HG02852 (cell line): ENCODE data around the gene ENSA.
"Not testable (repeated sequence)": the region's sequence is repeated elsewhere in the genome, so short reads cannot be mapped to it uniquely, and the experiment has no call there.

Experiments
- ATAC-seq: cut with Tn5 transposase; IDR thresholded peaks from one replicate; pipeline ENCODE4 v1.9.1; 2021; ENCODE audit warnings: mild to moderate bottlenecking, moderate library complexity; ENCODE audit not compliant: unreplicated experiment

Gene ENSA

DNA sequence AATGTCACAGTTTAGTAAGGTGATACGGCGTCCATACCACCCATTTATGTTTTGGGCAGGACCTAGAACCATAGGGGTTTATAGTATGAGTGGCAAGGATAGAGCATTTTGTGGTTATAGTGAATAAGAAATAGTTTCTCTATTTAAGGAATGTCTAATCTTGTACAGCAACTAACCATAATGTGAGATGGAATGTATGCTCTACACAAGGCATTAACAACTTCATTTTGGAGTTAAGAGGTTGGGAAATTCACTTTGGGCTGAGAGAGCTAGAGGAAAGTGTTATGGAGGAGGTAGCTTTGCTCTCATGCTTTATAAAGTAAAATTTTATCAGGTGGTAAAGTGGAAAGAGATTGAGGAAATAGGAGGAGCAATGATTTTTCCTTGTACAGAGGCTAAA lies 47.0 kb downstream of the ENSA start:
- ATAC-seq: no peak

DNA sequence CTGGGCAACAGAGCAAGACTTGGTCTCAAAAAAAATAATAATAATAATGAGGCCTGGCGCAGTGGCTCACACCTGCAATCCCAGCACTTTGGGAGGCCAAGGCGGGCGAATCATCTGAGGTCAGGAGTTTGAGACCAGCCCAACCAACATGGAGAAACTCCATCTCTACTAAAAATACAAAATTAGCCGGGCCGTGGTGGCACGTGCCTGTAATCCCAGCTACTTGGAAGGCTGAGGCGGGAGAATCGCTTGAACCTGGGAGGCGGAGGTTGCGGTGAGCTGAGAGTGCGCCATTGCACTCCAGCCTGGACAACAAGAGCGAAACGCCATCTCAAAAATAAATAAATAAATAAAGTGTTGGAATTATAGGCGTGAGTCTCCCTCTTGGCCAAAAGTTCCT lies 47.5 kb downstream of the ENSA start:
- ATAC-seq: not testable (repeated sequence)

DNA sequence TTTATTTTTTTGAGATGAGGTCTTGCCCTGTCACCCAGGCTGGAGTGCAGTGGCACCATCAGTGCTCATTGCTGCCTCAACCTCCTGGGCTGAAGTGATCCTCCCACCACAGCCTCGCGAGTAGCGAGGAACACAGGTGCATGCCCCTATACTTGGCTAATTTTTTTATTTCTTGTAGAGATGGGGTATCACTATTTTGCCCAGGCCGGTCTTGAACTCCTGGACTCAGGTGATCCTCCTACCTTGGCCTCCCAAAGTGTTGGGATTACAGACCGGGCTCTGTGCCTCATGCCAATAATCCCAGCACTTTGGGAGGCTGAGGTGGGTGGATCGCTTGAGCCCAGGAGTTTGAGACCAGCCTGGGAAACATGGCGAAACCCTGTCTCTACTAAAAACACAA lies 48.0 kb downstream of the ENSA start:
- not testable (repeated sequence) for ATAC-seq

DNA sequence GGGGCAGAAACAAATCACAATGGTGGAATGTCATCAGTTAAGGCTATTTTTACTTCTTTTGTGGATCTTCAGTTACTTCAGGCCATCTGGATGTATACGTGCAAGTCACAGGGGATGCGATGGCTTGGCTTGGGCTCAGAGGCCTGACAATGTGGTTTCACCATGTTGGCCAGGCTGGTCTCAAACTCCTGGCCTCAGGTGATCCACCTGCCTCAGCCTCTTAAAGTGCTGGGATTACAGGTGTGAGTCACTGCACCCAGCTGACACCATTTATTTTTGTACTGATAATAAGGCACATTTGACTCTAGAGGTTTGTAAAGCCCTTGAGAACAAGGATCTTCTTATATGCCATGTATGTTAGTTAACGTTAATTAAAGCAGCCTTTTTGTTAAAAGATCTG lies 48.4 kb downstream of the ENSA start:
- not testable (repeated sequence) for ATAC-seq

DNA sequence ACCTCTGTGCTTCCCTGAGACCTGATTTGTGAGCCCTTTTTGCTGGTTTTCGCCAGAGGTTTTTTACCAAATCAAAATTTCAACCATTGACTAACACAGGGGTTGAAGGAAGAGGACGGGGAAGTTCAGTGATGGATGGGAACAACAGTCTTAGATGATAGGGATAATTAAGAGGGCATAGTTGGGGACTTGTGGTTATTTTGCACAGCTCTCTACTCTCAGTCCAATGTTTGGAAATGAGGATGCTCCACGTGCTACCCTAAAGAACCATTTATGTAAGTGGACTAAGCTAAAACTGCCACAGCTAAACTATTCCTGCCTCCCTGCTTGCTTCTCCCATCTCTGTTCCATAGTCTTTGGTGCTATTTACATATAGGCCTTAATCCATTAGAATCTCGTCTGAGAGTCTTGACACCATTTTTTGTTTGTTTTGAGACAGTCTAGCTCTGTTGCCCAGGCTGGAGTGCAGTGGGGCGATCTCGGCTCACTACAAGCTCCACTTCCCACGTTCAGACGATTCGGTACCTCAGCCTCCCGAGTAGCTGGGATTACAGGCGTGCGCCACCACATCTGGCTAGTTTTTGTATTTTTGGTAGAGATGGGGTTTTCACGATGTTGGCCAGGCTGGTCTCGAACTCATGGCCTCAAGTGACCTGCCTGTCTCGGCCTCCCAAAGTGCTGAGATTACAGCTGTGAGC lies 49.3 kb downstream of the ENSA start:
- no peak for ATAC-seq

DNA sequence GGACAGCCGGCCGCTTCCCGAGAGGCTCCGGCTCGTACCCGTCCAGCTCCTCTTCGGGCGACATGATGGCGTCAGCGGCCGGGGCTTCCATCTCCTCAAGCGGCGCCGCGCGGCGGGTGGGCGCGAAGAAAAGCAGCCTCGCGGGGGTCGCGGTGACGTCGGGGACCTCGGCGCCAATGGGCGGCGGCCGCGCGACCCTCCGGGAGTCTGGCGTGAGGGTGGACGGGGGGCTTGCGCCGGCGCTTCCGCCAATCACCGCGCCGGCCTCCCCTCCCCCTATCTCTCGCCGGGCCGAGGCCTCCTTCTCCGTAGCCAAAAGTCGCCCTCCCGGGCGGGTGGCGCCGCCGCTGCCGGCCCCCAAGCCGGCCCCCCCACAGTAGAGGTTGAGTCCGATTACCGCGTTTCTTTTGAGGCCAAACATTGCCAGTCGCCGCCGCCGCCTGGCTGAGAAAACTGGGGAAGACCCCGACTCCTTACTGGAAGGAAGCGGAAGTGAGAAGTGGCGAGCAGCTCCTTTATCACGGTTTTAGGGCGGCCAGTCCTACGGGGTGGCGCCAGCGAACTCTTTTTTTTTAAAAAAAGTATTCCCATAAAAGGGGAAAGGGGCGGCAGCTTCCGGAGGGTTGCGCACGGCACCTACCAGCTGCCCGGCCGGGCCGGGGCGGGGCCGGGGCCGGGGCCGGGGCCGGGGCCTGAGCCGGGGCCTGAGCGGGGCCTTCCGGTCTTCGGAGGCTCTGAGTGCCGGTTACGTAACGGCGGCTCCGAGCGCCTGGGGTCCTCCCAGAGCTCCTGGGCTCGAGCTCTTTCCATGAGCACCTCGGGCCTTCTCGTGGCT lies 50.1 kb downstream of the ENSA start, which contains the start of gene MCL1:
MCL1 (minus strand) TSS at position 501 of the 835 bp plus-strand sequence; CDS start at position 421, 80 bp downstream.
- ATAC-seq: peak; percentile 86

DNA sequence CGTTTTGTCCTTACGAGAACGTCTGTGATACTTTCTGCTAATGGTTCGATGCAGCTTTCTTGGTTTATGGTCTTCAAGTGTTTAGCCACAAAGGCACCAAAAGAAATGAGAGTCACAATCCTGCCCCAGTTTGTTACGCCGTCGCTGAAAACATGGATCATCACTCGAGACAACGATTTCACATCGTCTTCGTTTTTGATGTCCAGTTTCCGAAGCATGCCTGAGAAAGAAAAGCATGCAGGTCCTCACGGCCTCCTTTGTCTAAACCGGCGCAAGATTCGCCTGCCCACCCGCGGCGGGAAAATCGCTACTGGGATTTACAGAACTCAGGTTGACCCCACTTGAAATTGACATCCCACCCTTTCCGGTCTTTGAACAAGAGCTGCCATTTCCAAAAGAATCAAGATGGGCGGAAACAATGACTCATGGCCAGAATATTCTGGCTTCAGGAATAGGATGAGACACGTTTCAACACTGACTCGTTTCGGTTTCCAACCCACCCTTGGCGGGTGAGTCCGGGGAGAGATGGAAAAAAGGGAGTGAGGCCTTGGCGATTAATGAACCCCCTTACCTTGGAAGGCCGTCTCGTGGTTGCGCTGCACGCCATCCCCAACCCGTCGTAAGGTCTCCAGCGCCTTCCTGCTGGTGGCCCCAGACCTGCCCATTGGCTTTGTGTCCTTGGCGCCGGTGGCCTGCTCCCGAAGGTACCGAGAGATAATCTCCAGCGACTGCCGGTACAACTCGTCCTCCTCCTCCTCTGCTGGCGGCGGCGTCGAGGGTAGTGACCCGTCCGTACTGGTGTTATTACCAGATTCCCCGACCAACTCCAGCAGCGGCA lies 50.9 kb downstream of the ENSA start:
- peak; percentile 3 for ATAC-seq

DNA sequence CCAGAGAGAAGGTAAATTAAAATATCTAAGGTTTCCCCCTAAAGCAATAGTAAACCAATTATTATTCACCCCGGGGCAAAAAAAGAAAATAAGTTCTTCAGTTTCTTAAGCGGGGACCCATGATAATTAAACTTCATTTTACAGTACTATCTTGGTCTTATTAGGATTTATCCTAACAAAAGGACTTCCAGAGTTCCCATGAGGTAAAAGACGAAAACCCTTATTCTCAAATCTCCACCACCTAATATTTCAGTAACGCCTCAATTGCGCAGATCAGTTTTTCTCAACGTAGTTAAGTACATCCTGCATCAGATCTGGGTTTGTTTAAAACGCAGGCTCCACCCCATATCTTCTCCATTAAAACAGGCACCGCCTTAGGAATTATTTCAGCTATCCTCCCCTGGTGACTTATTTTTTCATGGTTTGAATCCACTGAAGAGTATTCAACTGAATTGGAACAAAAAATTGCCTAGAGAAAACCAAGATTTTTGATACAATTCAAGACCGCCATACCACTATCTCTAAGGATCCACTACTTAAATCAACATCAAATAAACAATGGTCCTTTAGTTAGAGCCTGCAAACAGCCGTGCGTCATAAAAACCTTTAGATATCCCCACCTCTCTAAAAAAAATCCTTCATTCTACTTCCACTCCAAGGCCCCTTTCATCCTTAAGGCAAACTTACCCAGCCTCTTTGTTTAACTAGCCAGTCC lies 51.7 kb downstream of the ENSA start:
- no peak for ATAC-seq

DNA sequence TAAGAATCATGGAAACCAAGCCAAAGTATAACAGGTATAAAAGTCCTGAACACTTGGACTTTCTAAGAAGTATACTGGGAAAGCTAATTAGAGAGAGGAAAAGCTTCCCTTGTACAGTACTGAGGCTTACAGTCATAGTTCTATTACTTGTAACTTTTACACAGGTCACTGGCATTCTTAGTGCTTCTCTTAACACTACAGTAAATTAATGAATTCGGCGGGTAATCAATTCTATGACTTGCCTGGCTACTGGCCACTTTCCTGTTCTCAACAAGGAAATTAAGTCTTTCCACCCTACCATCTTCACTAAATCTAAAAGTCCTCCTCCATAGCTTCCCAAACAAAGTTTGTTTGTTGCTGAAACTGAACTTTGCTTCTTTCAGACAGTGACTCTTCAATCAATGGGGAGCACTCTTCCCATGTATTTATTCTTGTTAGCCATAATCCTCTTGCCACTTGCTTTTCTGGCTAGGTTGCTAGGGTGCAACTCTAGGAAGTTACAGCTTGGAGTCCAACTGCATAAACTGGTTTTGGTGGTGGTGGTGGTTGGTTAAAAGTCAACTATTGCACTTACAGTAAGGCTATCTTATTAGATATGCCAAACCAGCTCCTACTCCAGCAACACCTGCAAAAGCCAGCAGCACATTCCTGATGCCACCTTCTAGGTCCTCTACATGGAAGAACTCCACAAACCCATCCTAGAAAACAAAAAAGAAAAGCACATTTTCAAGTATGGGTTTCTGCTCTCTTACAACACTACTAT lies 52.4 kb downstream of the ENSA start:
- ATAC-seq: no peak

DNA sequence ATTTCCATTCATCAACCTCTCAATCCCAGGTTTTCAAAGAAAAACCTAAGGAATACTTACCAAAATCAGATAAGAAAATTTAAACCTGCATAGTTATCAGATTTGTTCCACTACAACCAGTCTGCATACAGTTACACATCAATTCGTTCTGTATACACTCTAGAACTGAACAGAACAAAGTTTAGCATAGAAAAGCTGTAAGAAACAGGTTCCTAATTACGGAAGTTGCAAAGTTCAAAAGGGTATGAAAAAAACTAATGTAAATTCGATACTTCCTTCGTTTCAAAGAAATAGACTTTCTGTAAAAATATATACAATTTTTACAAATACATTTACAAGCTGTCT lies 53.1 kb downstream of the ENSA start:
- no peak for ATAC-seq

DNA sequence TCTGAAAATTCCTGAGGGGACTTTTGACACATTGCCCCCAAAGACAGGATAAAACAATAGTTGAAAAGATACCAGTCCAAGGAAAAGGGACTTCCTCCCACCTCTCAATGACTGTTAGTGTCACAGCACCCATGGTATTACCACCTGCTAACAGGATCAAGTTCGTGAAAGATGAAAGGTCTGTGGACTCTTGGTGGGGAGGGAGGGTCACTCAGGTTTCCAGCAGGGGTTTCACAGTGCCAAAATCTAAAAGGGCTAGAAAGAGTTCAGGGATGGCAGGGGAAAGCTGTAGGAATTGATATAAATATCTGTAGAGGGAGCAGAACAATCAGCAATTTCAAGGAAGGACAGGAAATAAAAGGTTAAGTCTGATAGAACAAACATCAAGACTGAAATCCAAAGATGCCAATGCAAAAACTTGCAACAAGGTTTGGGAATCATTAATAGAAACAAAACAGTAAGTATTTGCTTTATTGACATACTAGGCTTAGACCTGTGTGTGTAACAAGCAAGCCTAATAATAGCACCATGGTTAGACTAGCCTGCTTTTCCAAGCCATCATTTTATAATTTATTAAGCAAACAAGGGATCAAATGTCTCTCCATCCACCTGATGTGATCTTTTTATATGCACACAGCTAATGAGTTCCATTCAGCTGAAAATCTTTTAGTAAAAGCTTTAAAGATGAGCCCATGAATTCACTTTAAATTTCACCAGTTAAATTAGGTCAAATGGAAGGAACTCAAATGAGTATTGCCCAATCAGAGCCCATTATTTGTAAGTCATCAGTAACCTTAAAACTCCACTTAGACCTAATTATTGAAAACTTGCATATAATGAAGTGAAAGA lies 53.7 kb downstream of the ENSA start:
- ATAC-seq: no peak

DNA sequence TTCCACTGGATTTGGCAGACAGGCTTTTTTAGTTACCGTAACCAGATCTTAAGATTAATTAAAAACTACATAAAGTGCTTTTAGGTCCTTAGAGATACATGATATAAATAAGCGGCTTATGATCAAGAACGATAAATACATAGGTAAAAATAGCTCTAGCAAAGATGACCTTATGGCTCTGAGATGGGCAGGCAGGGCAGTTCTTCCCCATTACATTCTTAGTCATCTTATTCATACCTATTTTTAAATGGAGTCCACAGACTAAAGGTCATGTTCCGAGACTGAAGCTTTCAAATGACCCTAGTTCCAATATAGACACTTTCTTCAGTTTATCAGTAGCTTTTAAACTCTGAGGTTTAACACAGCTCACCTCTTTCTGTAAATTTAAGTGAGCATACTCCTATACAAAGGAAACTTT lies 54.3 kb downstream of the ENSA start:
- no peak for ATAC-seq

DNA sequence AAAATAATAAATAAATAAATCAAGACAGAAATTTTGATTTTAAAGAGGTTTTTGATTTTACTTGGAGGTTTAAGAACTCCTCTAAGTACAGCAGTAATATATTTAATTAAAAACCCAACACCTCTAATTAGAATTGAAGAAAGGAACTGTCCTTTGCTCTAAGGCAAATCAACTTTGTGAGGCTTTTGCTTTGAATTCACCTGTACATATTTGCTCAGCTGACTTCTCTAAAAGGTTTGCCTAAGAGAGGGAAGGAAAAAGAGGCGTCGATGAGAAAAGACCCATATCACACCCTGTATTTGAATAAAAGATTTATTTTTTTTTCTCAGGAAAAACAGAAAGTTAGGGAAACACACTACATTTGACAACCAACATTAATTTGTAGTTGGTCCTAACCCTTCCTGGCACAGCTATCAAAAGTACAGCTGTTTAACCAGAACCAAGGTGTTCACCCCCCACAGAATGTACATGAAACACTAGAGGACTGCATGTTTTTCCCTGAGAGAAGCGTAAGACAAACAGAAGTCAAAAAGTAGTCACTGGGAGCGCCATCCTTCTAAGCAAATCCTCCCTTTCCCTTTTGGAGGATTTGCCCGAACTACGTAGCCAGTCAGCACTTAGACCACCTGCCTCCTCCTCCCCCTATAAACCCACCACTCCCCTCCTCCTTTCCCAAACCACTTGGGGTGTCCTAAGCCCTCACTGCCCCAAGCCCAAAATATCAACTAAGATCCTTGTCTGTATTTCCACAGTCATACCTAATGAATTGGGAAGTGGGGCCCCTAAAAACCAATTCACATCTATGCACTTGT lies 54.9 kb downstream of the ENSA start:
- no peak for ATAC-seq

DNA sequence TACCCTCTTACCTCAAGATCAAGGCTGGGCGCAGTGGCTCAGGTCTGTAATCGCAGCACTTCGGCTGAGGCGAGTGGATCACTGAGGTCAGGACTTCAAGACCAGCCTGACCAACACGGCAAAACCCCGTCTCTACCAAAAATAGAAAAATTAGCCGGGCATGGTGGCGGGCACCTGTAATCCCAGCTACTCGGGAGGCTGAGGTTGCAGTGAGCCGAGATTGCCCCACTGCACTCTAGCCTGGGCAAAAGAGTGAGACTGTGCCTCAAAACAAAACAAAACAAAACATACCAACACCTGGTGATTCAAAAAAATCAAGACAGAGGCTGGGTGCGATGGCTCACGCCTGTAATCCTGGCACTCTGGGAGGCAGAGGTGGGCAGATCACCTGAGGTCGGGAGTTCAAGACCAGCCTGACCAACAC lies 55.8 kb downstream of the ENSA start:
- ATAC-seq: not testable (repeated sequence)

DNA sequence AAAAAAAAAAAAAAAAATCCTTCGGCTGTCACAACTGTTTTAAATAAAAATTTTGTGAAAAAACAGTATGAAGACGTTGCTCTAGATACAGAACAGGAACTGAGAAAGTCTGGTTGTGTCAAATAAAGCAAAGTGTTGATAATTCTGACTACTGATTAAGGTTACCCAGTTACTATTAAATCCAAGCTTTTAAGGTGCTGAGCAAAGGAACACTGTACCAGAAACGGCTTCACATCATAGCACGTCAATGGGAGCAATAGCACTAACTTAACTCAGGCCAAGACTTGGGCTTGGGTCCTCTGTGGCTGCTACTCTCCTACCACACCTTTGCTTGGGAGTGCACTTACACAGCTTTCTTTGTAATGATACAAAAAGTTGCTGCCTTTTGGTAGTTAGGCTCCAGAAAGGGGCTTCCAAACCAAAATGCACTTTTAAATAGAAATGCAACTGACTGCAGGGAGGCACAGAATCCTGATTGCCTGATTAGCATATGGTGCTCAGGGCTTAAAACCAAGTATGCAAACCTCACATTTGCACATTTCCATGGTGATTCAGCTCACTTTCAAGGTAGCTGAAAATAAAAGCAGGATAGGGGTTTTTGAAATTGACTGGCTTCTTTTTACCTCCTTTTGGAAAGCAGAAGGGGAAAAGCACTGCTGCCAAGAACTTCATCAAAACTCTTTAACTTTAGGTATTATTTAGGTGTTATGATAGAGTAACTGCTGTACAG lies 56.3 kb downstream of the ENSA start:
- ATAC-seq: no peak
